HepG2 (cell line): Measurements from ENCODE around the gene CEP43. TPM values are rescaled to one million over a fixed set of nuclear protein-coding genes. Genes with fewer than 3 reads are reported as not detected.
A peak's percentile ranks its signal among the peaks of the same experiment; 100 is the strongest.

ENCODE experiments used
- ARHGAP35 ChIP-seq: sonication (generic); formaldehyde crosslinking; IDR thresholded peaks from 2 replicates; pipeline ENCODE4 v1.9.0; 2022; ENCODE audit warnings: mild to moderate bottlenecking, inconsistent platforms, moderate library complexity, missing genetic modification reagents, borderline replicate concordance
- EED ChIP-seq: sonication (generic); formaldehyde crosslinking; IDR thresholded peaks from 2 replicates; pipeline ENCODE4 v1.5.0; 2020; ENCODE audit warnings: mild to moderate bottlenecking, missing genetic modification reagents
- GATA4 ChIP-seq: sonication (generic); IDR thresholded peaks from 2 replicates; pipeline ENCODE4 v1.6.1; 2016; ENCODE audit warnings: antibody characterized with exemption, low read depth, borderline replicate concordance
- MTA1 ChIP-seq: sonication (generic); formaldehyde crosslinking; IDR thresholded peaks from 2 replicates; pipeline ENCODE4 v1.4.0; 2020; ENCODE audit warnings: missing genetic modification reagents, mild to moderate bottlenecking, borderline replicate concordance
- MTA3 ChIP-seq: sonication (generic); formaldehyde crosslinking; IDR thresholded peaks from 2 replicates; pipeline ENCODE4 v1.4.0; 2020; ENCODE audit warnings: missing genetic modification reagents
- NFRKB ChIP-seq: fragments of 450-650 bp; IDR thresholded peaks from 2 replicates; pipeline ENCODE4 v1.6.1; 2017
- PRDM4 ChIP-seq: sonication (generic); formaldehyde crosslinking; IDR thresholded peaks from 2 replicates; pipeline ENCODE4 v1.9.0; 2021; ENCODE audit warnings: missing genetic modification reagents, borderline replicate concordance
- SMAD1 ChIP-seq: sonication (generic); formaldehyde crosslinking; IDR thresholded peaks from 2 replicates; pipeline ENCODE4 v1.4.0; 2020; ENCODE audit warnings: missing genetic modification reagents, low read depth, mild to moderate bottlenecking, borderline replicate concordance
- SP5 ChIP-seq: IDR thresholded peaks from 2 replicates; pipeline ENCODE4 v1.6.1; 2016; ENCODE audit warnings: low read depth, borderline replicate concordance
- TEF ChIP-seq: sonication (generic); formaldehyde crosslinking; IDR thresholded peaks from 2 replicates; pipeline ENCODE4 v1.5.0; 2020; ENCODE audit warnings: missing genetic modification reagents
- WIZ ChIP-seq: sonication (generic); formaldehyde crosslinking; IDR thresholded peaks from 2 replicates; pipeline ENCODE4 v1.5.1; 2020; ENCODE audit warnings: mild to moderate bottlenecking, missing genetic modification reagents
- ZBTB1 ChIP-seq: sonication (generic); formaldehyde crosslinking; IDR thresholded peaks from 2 replicates; pipeline ENCODE4 v1.4.0; 2020; ENCODE audit warnings: missing genetic modification reagents, borderline replicate concordance
- ZNF550 ChIP-seq: sonication (generic); formaldehyde crosslinking; IDR thresholded peaks from 2 replicates; pipeline ENCODE4 v1.4.0; 2020; ENCODE audit warnings: mild to moderate bottlenecking, missing genetic modification reagents, borderline replicate concordance
- ZNF567 ChIP-seq: sonication (generic); formaldehyde crosslinking; IDR thresholded peaks from 2 replicates; pipeline ENCODE4 v1.8.1; 2023; ENCODE audit warnings: mild to moderate bottlenecking, missing genetic modification reagents, borderline replicate concordance
- ZNF616 ChIP-seq: sonication (generic); formaldehyde crosslinking; IDR thresholded peaks from 2 replicates; pipeline ENCODE4 v1.5.0; 2020; ENCODE audit warnings: low read depth, mild to moderate bottlenecking, missing genetic modification reagents
- polyA plus RNA-seq, 8 experiments: library from polyadenylated mRNA; depleted of rRNA in 3 of 8; stranded (reverse) in 7 of 8; unstranded in 1 of 8; fragments of >200 nt; fragmentation: Illumina TruSeq in 4 of 8; extraction: Trizol in 4 of 8; gene quantifications; 2 replicates each; pipeline versions ENCODE4 v1.2.1 to v1.2.3, GENCODE V29; 2011 to 2016; ENCODE audit warnings: low read depth in 4 of 8, missing spikeins in 1 of 8, mixed read lengths in 1 of 8; ENCODE audit not compliant: insufficient read depth in 1 of 8
- total RNA-seq, 5 experiments: library from RNA; depleted of rRNA; stranded (reverse); fragments of >200 nt; fragmentation: Illumina TruSeq; extraction: Trizol; gene quantifications; 2 replicates each; pipeline ENCODE4 v1.2.3, GENCODE V29; 2016; ENCODE audit warnings: low read depth in 1 of 5
- TF ChIP-seq, protein P1 (sequence below): IDR thresholded peaks from 2 replicates; pipeline ENCODE4 v1.6.1; 2016; ENCODE audit warnings: low read depth, control low read depth

Gene CEP43
- total and polyA plus RNA-seq, 2 of the 13 experiments (the other 11 are each of a cell fraction or from before 2014, with no cell fraction given) = 29.3 to 73.9 TPM

- 0 out of 2 replicates have a peak, but pooled peaks have one; percentile 52 for TF ChIP-seq ZNF550
- TF ChIP-seq, protein P1, sequence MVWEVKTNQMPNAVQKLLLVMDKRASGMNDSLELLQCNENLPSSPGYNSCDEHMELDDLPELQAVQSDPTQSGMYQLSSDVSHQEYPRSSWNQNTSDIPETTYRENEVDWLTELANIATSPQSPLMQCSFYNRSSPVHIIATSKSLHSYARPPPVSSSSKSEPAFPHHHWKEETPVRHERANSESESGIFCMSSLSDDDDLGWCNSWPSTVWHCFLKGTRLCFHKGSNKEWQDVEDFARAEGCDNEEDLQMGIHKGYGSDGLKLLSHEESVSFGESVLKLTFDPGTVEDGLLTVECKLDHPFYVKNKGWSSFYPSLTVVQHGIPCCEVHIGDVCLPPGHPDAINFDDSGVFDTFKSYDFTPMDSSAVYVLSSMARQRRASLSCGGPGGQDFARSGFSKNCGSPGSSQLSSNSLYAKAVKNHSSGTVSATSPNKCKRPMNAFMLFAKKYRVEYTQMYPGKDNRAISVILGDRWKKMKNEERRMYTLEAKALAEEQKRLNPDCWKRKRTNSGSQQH (CRISPR knock-in tag) = no peak
- no peak for TF ChIP-seq NFRKB
- TF ChIP-seq ZNF567 (CRISPR knock-in tag) = peak; percentile 89
- no peak for TF ChIP-seq PRDM4 (CRISPR knock-in tag)
- TF ChIP-seq SMAD1 (CRISPR knock-in tag) = peak; percentile 69
- TF ChIP-seq MTA1 (CRISPR knock-in tag) = peak; percentile 53; the same call in 1 of the 2 replicates
- TF ChIP-seq ZNF616 (CRISPR knock-in tag) = peak; percentile 78
- 0 out of 2 replicates have a peak, but pooled peaks have one; percentile 34 for TF ChIP-seq GATA4
- TF ChIP-seq MTA3 (CRISPR knock-in tag) = no peak
- peak; percentile 20; the same call in 1 of the 2 replicates for TF ChIP-seq TEF (CRISPR knock-in tag)
- TF ChIP-seq ARHGAP35 = peak; percentile 73
- peak; percentile 66; the same call in 1 of the 2 replicates for TF ChIP-seq EED (CRISPR knock-in tag)
- TF ChIP-seq SP5 (CRISPR knock-in tag) = peak; percentile 80; the same call in 1 of the 2 replicates
- no peak for TF ChIP-seq ZBTB1
- TF ChIP-seq WIZ = peak; percentile 68; the same call in 1 of the 2 replicates
Measured at GRCh38 chr6:166999145-166999883, at the start of gene CEP43 (continued).
